ENCODE data around the gene PPFIA1. TPM values are rescaled to one million over a fixed set of nuclear protein-coding genes. Genes with fewer than 3 reads are reported as not detected.

The PPFIA1 gene
- total RNA-seq, 1 experiment from 2014 or later: 63.4 TPM

- no peak for DNase-seq
- no CpG with 5 or more reads among the region's 4 CpGs for WGBS (ENCODE audit: extremely low coverage, insufficient read length, low lambda C conversion rate)
- H2AK5ac ChIP-seq (ENCODE audit: insufficient read length, low read length): no peak overlapping the region
- no peak overlapping the region for H3K27ac ChIP-seq (ENCODE audit: insufficient read length, low read depth, low read length)
- TF ChIP-seq, protein P1, sequence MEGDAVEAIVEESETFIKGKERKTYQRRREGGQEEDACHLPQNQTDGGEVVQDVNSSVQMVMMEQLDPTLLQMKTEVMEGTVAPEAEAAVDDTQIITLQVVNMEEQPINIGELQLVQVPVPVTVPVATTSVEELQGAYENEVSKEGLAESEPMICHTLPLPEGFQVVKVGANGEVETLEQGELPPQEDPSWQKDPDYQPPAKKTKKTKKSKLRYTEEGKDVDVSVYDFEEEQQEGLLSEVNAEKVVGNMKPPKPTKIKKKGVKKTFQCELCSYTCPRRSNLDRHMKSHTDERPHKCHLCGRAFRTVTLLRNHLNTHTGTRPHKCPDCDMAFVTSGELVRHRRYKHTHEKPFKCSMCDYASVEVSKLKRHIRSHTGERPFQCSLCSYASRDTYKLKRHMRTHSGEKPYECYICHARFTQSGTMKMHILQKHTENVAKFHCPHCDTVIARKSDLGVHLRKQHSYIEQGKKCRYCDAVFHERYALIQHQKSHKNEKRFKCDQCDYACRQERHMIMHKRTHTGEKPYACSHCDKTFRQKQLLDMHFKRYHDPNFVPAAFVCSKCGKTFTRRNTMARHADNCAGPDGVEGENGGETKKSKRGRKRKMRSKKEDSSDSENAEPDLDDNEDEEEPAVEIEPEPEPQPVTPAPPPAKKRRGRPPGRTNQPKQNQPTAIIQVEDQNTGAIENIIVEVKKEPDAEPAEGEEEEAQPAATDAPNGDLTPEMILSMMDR (conservative IDR thresholded peaks at IDR 0.05): no peak
- H3K27me3 ChIP-seq (ENCODE audit: insufficient read depth, low read length): no peaks in the 10 kb centered on the region
- H2BK20ac ChIP-seq (ENCODE audit: low read depth, low read length, poor library complexity, severe bottlenecking): no peak overlapping the region
- no peak overlapping the region for H3K9ac ChIP-seq (ENCODE audit: extremely low read depth, insufficient read length, low read length)
- H3K23me2 ChIP-seq (ENCODE audit: insufficient read length, low read depth, low read length, poor library complexity, severe bottlenecking): no peaks in the 10 kb centered on the region
- H3K4me3 Mint-ChIP-seq: no peak overlapping the region
- no peak overlapping the region for H3T11ph ChIP-seq (ENCODE audit: low read length)
- no peak overlapping the region for H2BK120ac ChIP-seq (ENCODE audit: low read depth, low read length, poor library complexity, severe bottlenecking)
- no peak overlapping the region for H2BK5ac ChIP-seq (ENCODE audit: insufficient read length, low read length)
- peaks cover 20 to 33% of the 10 kb centered on the region in 2 experiments for H3K4me1 Mint-ChIP-seq
- no peak overlapping the region for H3K56ac ChIP-seq (ENCODE audit: insufficient read length, low read depth, low read length)
- no peaks in the 10 kb centered on the region for H3K79me2 ChIP-seq (ENCODE audit: insufficient read depth, low read length)
- H3K4ac ChIP-seq (ENCODE audit: low read depth, low read length): no peak overlapping the region
- no peaks in the 10 kb centered on the region for H3K79me1 ChIP-seq (ENCODE audit: insufficient read depth, low read depth, low read length, poor library complexity, severe bottlenecking)
- no peak overlapping the region for H2BK12ac ChIP-seq (ENCODE audit: insufficient read length, low read depth, low read length)
- no peaks in the 10 kb centered on the region for H3K9me3 ChIP-seq (ENCODE audit: control insufficient read depth, low read depth, low read length)
- H3K9me3 Mint-ChIP-seq: no peaks in the 10 kb centered on the region
- H2BK15ac ChIP-seq (ENCODE audit: low read depth, low read length): no peak overlapping the region
- H2AFZ ChIP-seq (ENCODE audit: low read length): no peak overlapping the region
- H3K27me3 Mint-ChIP-seq (ENCODE audit: low read depth): no peaks in the 10 kb centered on the region
- no peak overlapping the region for H3K23ac ChIP-seq (ENCODE audit: insufficient read length, low read depth, low read length)
- H3K14ac ChIP-seq (ENCODE audit: insufficient read depth, low read length): no peak overlapping the region
- H3K4me1 ChIP-seq (ENCODE audit: insufficient read depth, low read length): peaks cover 12% of the 10 kb centered on the region; the same call in 1 of the 2 replicates
- no peak overlapping the region for H3K4me2 ChIP-seq (ENCODE audit: insufficient read depth, insufficient read length, low read length)
- peak overlapping the region in 1 of 3 experiments; percentile 38; a peak in 2 of 7 replicates for H3K27ac Mint-ChIP-seq
- no peaks in the 10 kb centered on the region for H4K20me1 ChIP-seq (ENCODE audit: control insufficient read depth, insufficient read depth, insufficient read length)
- H3K18ac ChIP-seq (ENCODE audit: insufficient read length, low read depth, low read length): no peak overlapping the region
- H4K5ac ChIP-seq (ENCODE audit: insufficient read length, low read depth, low read length): no peak overlapping the region
- H4K8ac ChIP-seq (replicated peaks; ENCODE audit: insufficient read length, low read depth, low read length): no peak overlapping the region
- H3K36me3 Mint-ChIP-seq (ENCODE audit: insufficient read depth in 1 of 3, low read depth in 3 of 3): peaks cover 20 to 46% (median 32%) of the 10 kb centered on the region in 3 experiments
- H4K91ac ChIP-seq (ENCODE audit: insufficient read length, low read depth, low read length): no peak overlapping the region
Observed at GRCh38 chr11:70387564-70387963, 117.1 kb downstream of the PPFIA1 start.

All from H9 (cell line).